IMR-90 (cell line): ENCODE measurements around the gene KDELR3. TPM values are rescaled to one million over a fixed set of nuclear protein-coding genes. Genes with fewer than 3 reads are reported as not detected.

ENCODE experiments used
- ATAC-seq: fragments of 200-7000 bp; cut with Tn5 transposase; 2 replicates; pipeline ENCODE4 v1.9.1; 2020; ENCODE audit warnings: low read depth, mild to moderate bottlenecking, moderate library complexity
- BruUV-seq: library from RNA; stranded (reverse); fragments of 400-500 nt; replicated peaks from 2 replicates; lab custom pipeline; 2021; lab: Mats Ljungman, UMichigan
- CTCF ChIA-PET: fragments of 300-600 bp; formaldehyde crosslinking; extraction: SDS; loops from one replicate; lab custom pipeline; 2021; ENCODE audit warnings: antibody characterized with exemption; lab: Yijun Ruan, JAX
- POLR2A ChIA-PET: fragments of 300-600 bp; sonication (Branson Sonifier 250); formaldehyde crosslinking; loops from one replicate; lab custom pipeline; 2022; ENCODE audit warnings: antibody characterized with exemption; ENCODE audit not compliant: unreplicated experiment; lab: Charles Lee
- DNase-seq: peaks from one replicate; pipeline ENCODE4 v3.0.0; 2013
- H2AFZ ChIP-seq: replicated peaks from 2 replicates; pipeline ENCODE3; 2013; ENCODE audit warnings: low read length, mild to moderate bottlenecking; ENCODE audit not compliant: poor library complexity
- H2AK5ac ChIP-seq: 2 replicates; pipeline ENCODE4 v1.6.1; 2013; ENCODE audit warnings: low read depth, low read length, inconsistent platforms
- H2AK9ac ChIP-seq: replicated peaks from 2 replicates; pipeline ENCODE3; 2013; ENCODE audit warnings: mild to moderate bottlenecking, low read depth, low read length, moderate library complexity; ENCODE audit not compliant: poor library complexity
- H2BK120ac ChIP-seq: 2 replicates; pipeline ENCODE4 v1.6.1; 2013; ENCODE audit warnings: low read depth, low read length, inconsistent platforms
- H2BK15ac ChIP-seq: 3 replicates; pipeline ENCODE4 v1.6.1; 2013; ENCODE audit warnings: low read depth, low read length, inconsistent platforms
- H2BK20ac ChIP-seq: 2 replicates; pipeline ENCODE4 v1.6.1; 2013; ENCODE audit warnings: low read depth, mild to moderate bottlenecking, inconsistent platforms, low read length, moderate library complexity
- H2BK5ac ChIP-seq: 2 replicates; pipeline ENCODE4 v1.6.1; 2013; ENCODE audit warnings: mild to moderate bottlenecking, low read depth, low read length, inconsistent platforms; ENCODE audit not compliant: poor library complexity, severe bottlenecking
- H3K14ac ChIP-seq: replicated peaks from 2 replicates; pipeline ENCODE4 v1.6.1; 2013; ENCODE audit warnings: low read depth, low read length, inconsistent platforms
- H3K18ac ChIP-seq: 2 replicates; pipeline ENCODE4 v1.6.1; 2013; ENCODE audit warnings: low read depth, low read length, control low read depth
- H3K23ac ChIP-seq: 2 replicates; pipeline ENCODE4 v1.6.1; 2013; ENCODE audit warnings: low read depth, low read length, inconsistent platforms
- H3K27ac ChIP-seq: 2 replicates; pipeline ENCODE4 v1.5.1; 2013; ENCODE audit warnings: mild to moderate bottlenecking, control low read depth, low read length; ENCODE audit not compliant: insufficient read depth
- H3K27me3 ChIP-seq: 2 replicates; pipeline ENCODE4 v1.6.1; 2013; ENCODE audit warnings: low read length; ENCODE audit not compliant: control insufficient read depth, insufficient read depth
- H3K36me3 ChIP-seq: 2 replicates; pipeline ENCODE4 v1.6.1; 2013; ENCODE audit warnings: low read length, mixed read lengths; ENCODE audit not compliant: control insufficient read depth, insufficient read depth
- H3K4ac ChIP-seq: 2 replicates; pipeline ENCODE4 v1.6.1; 2013; ENCODE audit warnings: low read depth, low read length, inconsistent platforms
- H3K4me1 ChIP-seq: 2 replicates; pipeline ENCODE4 v1.6.1; 2013; ENCODE audit warnings: low read length, mixed read lengths; ENCODE audit not compliant: control insufficient read depth, insufficient read depth
- H3K4me2 ChIP-seq: 2 replicates; pipeline ENCODE4 v1.6.1; 2013; ENCODE audit warnings: low read depth, mild to moderate bottlenecking, control low read depth, low read length, moderate library complexity
- H3K4me3 ChIP-seq: 2 replicates; pipeline ENCODE4 v1.5.1; 2013; ENCODE audit warnings: low read depth, mild to moderate bottlenecking, control low read depth, low read length, moderate library complexity; ENCODE audit not compliant: insufficient read depth
- H3K56ac ChIP-seq: 2 replicates; pipeline ENCODE4 v1.6.1; 2013; ENCODE audit warnings: low read length, inconsistent platforms; ENCODE audit not compliant: insufficient read depth; ENCODE audit errors: extremely low read depth
- H3K79me1 ChIP-seq, 2 experiments: 2 replicates each; pipeline ENCODE4 v1.6.1; 2013; ENCODE audit warnings: low read length in 2 of 2, inconsistent platforms in 1 of 2, low read depth in 1 of 2
- H3K9ac ChIP-seq: 2 replicates; pipeline ENCODE4 v1.6.1; 2013; ENCODE audit warnings: low read depth, low read length, control low read depth
- H3K9me1 ChIP-seq: 2 replicates; pipeline ENCODE4 v1.6.1; 2013; ENCODE audit warnings: low read length, inconsistent platforms; ENCODE audit not compliant: insufficient read depth
- H3K9me3 ChIP-seq: 2 replicates; pipeline ENCODE4 v1.6.1; 2013; ENCODE audit warnings: low read length; ENCODE audit not compliant: control insufficient read depth, insufficient read depth
- H4K20me1 ChIP-seq: 2 replicates; pipeline ENCODE4 v1.6.1; 2013; ENCODE audit warnings: low read length, inconsistent platforms; ENCODE audit not compliant: insufficient read depth
- H4K5ac ChIP-seq: 2 replicates; pipeline ENCODE4 v1.6.1; 2013; ENCODE audit warnings: mild to moderate bottlenecking, low read depth, low read length, control low read depth
- H4K8ac ChIP-seq, 2 experiments: 2 replicates each; pipeline ENCODE4 v1.6.1; 2013; ENCODE audit warnings: low read depth in 2 of 2, low read length in 2 of 2, control low read depth in 1 of 2, inconsistent platforms in 1 of 2
- H4K91ac ChIP-seq: 2 replicates; pipeline ENCODE4 v1.6.1; 2013; ENCODE audit warnings: low read depth, low read length, inconsistent platforms; ENCODE audit not compliant: insufficient read depth
- BHLHE40 ChIP-seq: fragments of 150-350 bp; IDR thresholded peaks from 2 replicates; pipeline ENCODE4 v1.6.1; 2016; ENCODE audit warnings: mild to moderate bottlenecking, low read depth, low read length
- CEBPB ChIP-seq: IDR thresholded peaks from 2 replicates; pipeline ENCODE4 v1.6.1; 2012; ENCODE audit warnings: low read depth, low read length, improper control_type of control experiment
- CHD1 ChIP-seq: IDR thresholded peaks from 2 replicates; pipeline ENCODE4 v1.6.1; 2012; ENCODE audit warnings: low read depth, low read length, improper control_type of control experiment
- CTCF ChIP-seq: conservative IDR thresholded peaks from 2 replicates; pipeline ENCODE4 v1.5.1; 2012; ENCODE audit warnings: mild to moderate bottlenecking, low read depth, low read length, improper control_type of control experiment
- FOS ChIP-seq: fragments of 150-350 bp; IDR thresholded peaks from 2 replicates; pipeline ENCODE4 v1.6.1; 2016; ENCODE audit warnings: low read depth, low read length
- MAFK ChIP-seq: IDR thresholded peaks from 2 replicates; pipeline ENCODE4 v1.6.1; 2012; ENCODE audit warnings: low read depth, low read length, improper control_type of control experiment
- MAZ ChIP-seq: IDR thresholded peaks from 2 replicates; pipeline ENCODE4 v1.6.1; 2012; ENCODE audit warnings: low read depth, mild to moderate bottlenecking, low read length, improper control_type of control experiment, moderate library complexity, borderline replicate concordance
- MXI1 ChIP-seq: IDR thresholded peaks from 2 replicates; pipeline ENCODE4 v1.6.1; 2012; ENCODE audit warnings: low read depth, mild to moderate bottlenecking, low read length, moderate library complexity, borderline replicate concordance
- NFE2L2 ChIP-seq: fragments of 150-350 bp; IDR thresholded peaks from 2 replicates; pipeline ENCODE4 v1.6.1; 2016; ENCODE audit warnings: low read depth, mild to moderate bottlenecking, low read length
- POLR2A ChIP-seq: IDR thresholded peaks from 2 replicates; pipeline ENCODE4 v1.6.1; 2012; ENCODE audit warnings: mild to moderate bottlenecking, low read depth, low read length
- RAD21 ChIP-seq: IDR thresholded peaks from 2 replicates; pipeline ENCODE4 v1.6.1; 2012; ENCODE audit warnings: low read length, improper control_type of control experiment
- RCOR1 ChIP-seq: IDR thresholded peaks from 2 replicates; pipeline ENCODE4 v1.6.1; 2012; ENCODE audit warnings: mild to moderate bottlenecking, low read length, improper control_type of control experiment; ENCODE audit not compliant: insufficient replicate concordance
- RFX5 ChIP-seq: IDR thresholded peaks from 2 replicates; pipeline ENCODE4 v1.8.0; 2012; ENCODE audit warnings: low read depth, mild to moderate bottlenecking, low read length, moderate library complexity
- SMC3 ChIP-seq: fragments of 150-350 bp; IDR thresholded peaks from 2 replicates; pipeline ENCODE4 v1.6.1; 2016; ENCODE audit warnings: low read depth, mild to moderate bottlenecking, antibody characterized with exemption, low read length, moderate library complexity
- USF2 ChIP-seq: fragments of 150-350 bp; IDR thresholded peaks from 2 replicates; pipeline ENCODE4 v1.6.1; 2017; ENCODE audit warnings: mild to moderate bottlenecking, antibody characterized with exemption, low read length, low read depth
- WGBS, 2 experiments: methylation state at CpG; one replicate each; pipeline versions ENCODE4 v1.1.5 to v1.1.7; 2013; ENCODE audit warnings: missing lambda C conversion rate in 2 of 2; ENCODE audit not compliant: insufficient read length in 1 of 2; ENCODE audit errors: extremely low coverage in 2 of 2; 5-methylcytosine and 5-hydroxymethylcytosine counted together
- dilution Hi-C: fragments of 300-500 bp; cut with HindIII; formaldehyde crosslinking; loops from one replicate; pipeline ENCODE4 v1.14.3; 2018; ENCODE audit warnings: low sequenced_read_pairs; ENCODE audit not compliant: unreplicated experiment
- in situ Hi-C: fragments of 300-500 bp; cut with MboI; formaldehyde crosslinking; loops from 3 replicates; pipeline ENCODE4 v1.14.3; 2019; ENCODE audit warnings: low sequenced_read_pairs, inconsistent platforms, mixed read lengths
- intact Hi-C: fragments of 100-400 bp; cut with micrococcal nuclease; formaldehyde crosslinking; loops from 2 replicates; pipeline ENCODE4 v1.10.0; 2022
- polyA plus RNA-seq, 3 experiments: library from polyadenylated mRNA; depleted of rRNA; stranded (reverse); fragments of >200 nt; gene quantifications; 2 replicates each; pipeline ENCODE4 v1.2.3, GENCODE V29; 2012; ENCODE audit warnings: low replicate concordance in 1 of 3
- total RNA-seq: library from RNA; depleted of rRNA; stranded (reverse); fragments of >200 nt; gene quantifications from 2 replicates; pipeline ENCODE4 v1.2.3, GENCODE V29; 2012

Gene KDELR3
- total and polyA plus RNA-seq, 2 of the 4 experiments (the other 2 are of a cell fraction): 129 to 224 TPM

GRCh38 chr22:38419121-38419857 is 48.6 kb upstream of the KDELR3 start:
- Histone ChIP-seq H2BK15ac (no peak overlapping the region), H3K4ac (no peak overlapping the region), H2AK9ac (no peak overlapping the region), H3K14ac (no peak overlapping the region), H2BK20ac (no peak overlapping the region), H3K4me3 (no peak overlapping the region), H3K9me1 (no peaks in the 10 kb centered on the region), H3K36me3 (no peaks in the 10 kb centered on the region), H4K8ac (no peak overlapping the region), H3K56ac (no peak overlapping the region), H3K9ac (no peak overlapping the region), H3K18ac (no peak overlapping the region), H2AK5ac (no peak overlapping the region), H3K27ac (no peak overlapping the region), H2BK120ac (no peak overlapping the region), H4K5ac (no peak overlapping the region), H3K23ac (no peak overlapping the region), H3K9me3 (no peaks in the 10 kb centered on the region), H2BK5ac (no peak overlapping the region), H3K4me2 (no peak overlapping the region), H4K20me1 (no peaks in the 10 kb centered on the region; the same call in 1 of the 2 replicates), H3K4me1 (no peaks in the 10 kb centered on the region), H4K91ac (no peak overlapping the region), H3K27me3 (peaks cover 20% of the 10 kb centered on the region; the same call in 1 of the 2 replicates), H2AFZ (no peak overlapping the region), H3K79me1 (no peaks in the 10 kb centered on the region)
- WGBS, 2 experiments: 0% methylated on average over 1 of the region's 14 CpGs; no CpG with 5 or more reads in 1 of the 2 experiments
- POLR2A ChIA-PET: no interaction called here
- intact Hi-C loops: loop anchor here (10.0 kb wide), 1 partner anchor 156 kb away; the partner anchor contains the start of gene DMC1
- CTCF ChIA-PET: no interaction called here
- ATAC-seq: no peak
- in situ Hi-C loops: no loop called here
- no peak for DNase-seq
- no TSS peak for BruUV-seq
- dilution Hi-C loops: no loop called here
- TF ChIP-seq CEBPB: no peak
- no peak for TF ChIP-seq NFE2L2
- TF ChIP-seq FOS: no peak
- no peak for TF ChIP-seq BHLHE40
- no peak for TF ChIP-seq MAFK
- no peak for TF ChIP-seq POLR2A
- TF ChIP-seq USF2: no peak
- TF ChIP-seq CHD1: no peak
- TF ChIP-seq MXI1: no peak
- no peak for TF ChIP-seq MAZ
- TF ChIP-seq RAD21: no peak
- no peak for TF ChIP-seq CTCF
- TF ChIP-seq SMC3: no peak
- TF ChIP-seq RCOR1: no peak
- TF ChIP-seq RFX5: no peak
